Duodenal mucosa (tissue), 2 donors: ENCODE data around the gene FOXF2.
"Not testable (repeated sequence)": the region's sequence is repeated elsewhere in the genome, so short reads cannot be mapped to it uniquely, and the experiment has no call there.

Experiments used
- H3K27ac ChIP-seq: one replicate; pipeline ENCODE4 v1.7.0; 2013; ENCODE audit warnings: low read depth, low read length
- H3K27me3 ChIP-seq, 2 donors: one replicate each; pipeline ENCODE4 v1.7.0; 2013; ENCODE audit warnings: low read length in 2 of 2, control low read depth in 1 of 2; ENCODE audit not compliant: insufficient read depth in 2 of 2, control insufficient read depth in 1 of 2
- H3K36me3 ChIP-seq, 2 donors: one replicate each; pipeline ENCODE4 v1.7.0; 2013; ENCODE audit warnings: low read length in 2 of 2, control low read depth in 1 of 2; ENCODE audit not compliant: insufficient read depth in 2 of 2, control insufficient read depth in 1 of 2
- H3K4me1 ChIP-seq, 2 donors: one replicate each; pipeline ENCODE4 v1.7.0; 2013; ENCODE audit warnings: low read length in 2 of 2, control low read depth in 1 of 2; ENCODE audit not compliant: insufficient read depth in 2 of 2, control insufficient read depth in 1 of 2
- H3K4me3 ChIP-seq, 2 donors: one replicate each; pipeline ENCODE4 v1.7.0; 2013; ENCODE audit warnings: low read length in 2 of 2, low read depth in 1 of 2
- H3K9ac ChIP-seq, 2 donors: one replicate each; pipeline ENCODE4 v1.7.0; 2013; ENCODE audit warnings: low read length in 2 of 2, low read depth in 1 of 2
- H3K9me3 ChIP-seq, 2 donors: one replicate each; pipeline ENCODE4 v1.7.0; 2013; ENCODE audit warnings: low read length in 2 of 2, control low read depth in 1 of 2; ENCODE audit not compliant: control insufficient read depth in 1 of 2

The FOXF2 gene

GRCh38 chr6:1389369-1390132 lies at the start of gene FOXF2:
TSS of gene FOXF2 (plus strand) at chr6:1389576. CDS start at chr6:1389948, 372 bp downstream.
- Histone ChIP-seq H3K27ac (peak within 1 kb of the TSS; percentile 50), H3K27me3 (peaks cover 80 to 81% of the 10 kb centered on the region in 2 donors), H3K9ac (peak within 1 kb of the TSS; percentile 18 to 25)

DNA sequence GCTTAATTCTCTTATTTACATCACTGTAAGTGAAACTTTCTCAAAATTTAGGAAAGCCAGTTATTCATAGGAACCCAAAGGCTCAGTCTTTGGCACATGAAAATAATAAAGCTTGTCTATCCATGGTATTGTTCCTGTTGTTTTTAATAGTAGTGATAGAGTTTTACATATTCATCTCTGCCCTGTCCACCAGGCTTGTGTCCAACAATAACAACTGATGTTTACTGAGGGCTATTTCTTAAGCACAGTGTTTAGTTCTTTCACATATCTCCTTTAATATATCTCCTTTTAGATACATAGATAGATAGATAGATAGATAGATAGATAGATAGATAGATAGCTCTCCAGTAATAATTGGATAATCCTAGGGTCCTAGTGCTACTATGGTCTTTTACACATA lies 43.3 kb upstream of the FOXF2 start:
- Histone ChIP-seq H3K9me3 (peaks cover 5 to 8% of the 10 kb centered on the region in 2 donors), H3K36me3 (no peaks in the 10 kb centered on the region), H3K4me1 (no peaks in the 10 kb centered on the region), H3K9ac (no peak overlapping the region), H3K4me3 (no peak overlapping the region), H3K27me3 (peaks cover 0 to 12% of the 10 kb centered on the region in 2 donors), H3K27ac (no peak overlapping the region)

More at GRCh38 chr6:1389369-1390132, at the start of gene FOXF2:
- H3K9me3 ChIP-seq: no peaks in the 10 kb centered on the region
- no peaks in the 10 kb centered on the region for H3K36me3 ChIP-seq
- peak within 1 kb of the TSS; percentile 42 to 66 for H3K4me3 ChIP-seq
- no peaks in the 10 kb centered on the region for H3K4me1 ChIP-seq

DNA sequence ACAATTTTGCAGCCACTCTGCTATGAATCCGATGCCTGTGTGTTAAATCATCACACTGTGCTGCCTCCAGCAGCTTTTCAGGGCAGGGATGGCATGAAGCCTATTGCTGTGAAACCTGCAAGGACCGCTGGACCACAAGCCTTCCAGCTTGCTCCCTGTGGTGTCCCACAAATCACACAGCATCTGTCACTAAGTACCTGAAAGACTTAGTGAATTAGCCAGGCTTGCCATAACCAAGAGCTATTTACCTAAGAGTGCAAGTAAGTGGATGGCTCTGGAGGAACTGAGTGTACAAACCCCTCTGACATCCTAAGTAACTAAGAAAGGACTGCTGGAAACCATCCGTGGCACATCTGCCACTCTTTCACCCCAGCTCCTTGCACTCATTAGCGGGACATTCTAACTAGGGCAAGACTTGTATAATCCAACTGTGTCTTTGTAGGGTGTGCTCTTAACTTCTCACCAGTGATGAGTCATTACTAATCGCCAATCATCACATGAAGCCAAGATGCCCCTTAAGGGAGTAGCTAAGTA lies 42.8 kb upstream of the FOXF2 start:
- H3K9me3 ChIP-seq: peaks cover 5 to 13% of the 10 kb centered on the region in 2 donors
- no peak overlapping the region for H3K9ac ChIP-seq
- H3K27ac ChIP-seq: no peak overlapping the region
- no peaks in the 10 kb centered on the region for H3K36me3 ChIP-seq
- no peak overlapping the region for H3K4me3 ChIP-seq
- H3K4me1 ChIP-seq: no peaks in the 10 kb centered on the region
- H3K27me3 ChIP-seq: peaks cover 0 to 12% of the 10 kb centered on the region in 2 donors

DNA sequence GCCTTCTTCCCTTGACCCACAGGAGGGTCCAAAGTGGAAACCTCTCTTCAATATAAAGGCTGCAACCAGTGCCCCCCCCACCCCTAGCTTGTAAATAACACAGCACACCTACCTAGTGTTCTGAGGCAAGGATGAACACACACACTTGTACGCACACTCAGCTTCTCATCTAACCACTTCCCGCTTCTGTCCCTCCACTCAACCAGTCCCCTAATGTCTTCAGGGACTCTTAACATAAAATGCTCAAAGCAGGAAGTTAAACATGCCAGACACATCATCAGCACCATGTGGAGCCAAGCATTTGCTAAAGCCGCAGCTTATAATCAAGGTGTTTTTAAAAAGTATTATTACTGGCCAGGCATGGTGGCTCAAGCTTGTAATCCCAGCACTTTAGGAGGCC lies 42.2 kb upstream of the FOXF2 start:
- Histone ChIP-seq H3K9me3 (peaks cover 5 to 16% of the 10 kb centered on the region in 2 donors), H3K9ac (no peak overlapping the region)

GRCh38 chr6:1348675-1349074 lies 40.7 kb upstream of the FOXF2 start:
- H3K27me3 ChIP-seq: peaks cover 0 to 12% of the 10 kb centered on the region in 2 donors
- H3K9me3 ChIP-seq: peaks cover 5 to 16% of the 10 kb centered on the region in 2 donors
- no peak overlapping the region for H3K9ac ChIP-seq
- no peak overlapping the region for H3K27ac ChIP-seq
- no peak overlapping the region for H3K4me3 ChIP-seq
- no peaks in the 10 kb centered on the region for H3K36me3 ChIP-seq
- no peaks in the 10 kb centered on the region for H3K4me1 ChIP-seq

More for the DNA sequence above, 42.2 kb upstream of the FOXF2 start:
- peaks cover 0 to 12% of the 10 kb centered on the region in 2 donors for H3K27me3 ChIP-seq
- no peak overlapping the region for H3K27ac ChIP-seq
- H3K4me3 ChIP-seq: no peak overlapping the region
- no peaks in the 10 kb centered on the region for H3K4me1 ChIP-seq
- H3K36me3 ChIP-seq: no peaks in the 10 kb centered on the region

DNA sequence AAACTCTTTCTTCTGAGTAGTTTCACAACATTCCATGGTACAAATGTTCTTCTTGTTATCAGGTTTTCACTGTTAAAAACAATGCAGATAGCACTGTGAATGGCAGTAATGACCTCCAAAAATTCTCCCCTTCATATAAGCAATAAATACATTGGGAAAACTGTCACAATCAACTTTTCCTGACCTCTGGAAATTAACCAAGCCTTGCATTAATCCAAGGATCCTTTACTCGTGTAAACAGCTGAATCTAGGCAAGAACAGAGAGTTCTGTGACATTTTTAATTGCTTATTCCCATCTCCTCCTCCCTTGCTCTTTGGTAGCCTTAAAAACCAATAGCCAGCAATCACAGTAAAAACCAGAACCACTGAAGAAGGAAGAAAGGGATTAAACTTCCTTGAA lies 39.7 kb upstream of the FOXF2 start:
- Histone ChIP-seq H3K9ac (no peak overlapping the region), H3K9me3 (peaks cover 0 to 9% of the 10 kb centered on the region in 2 donors), H3K36me3 (no peaks in the 10 kb centered on the region), H3K27ac (no peak overlapping the region), H3K4me3 (no peak overlapping the region), H3K27me3 (peaks cover 0 to 12% of the 10 kb centered on the region in 2 donors), H3K4me1 (no peaks in the 10 kb centered on the region)

GRCh38 chr6:1351381-1352008 lies 37.9 kb upstream of the FOXF2 start:
- H3K9me3 ChIP-seq: peaks cover 0 to 9% of the 10 kb centered on the region in 2 donors
- no peaks in the 10 kb centered on the region for H3K4me1 ChIP-seq
- peaks cover 0 to 5% of the 10 kb centered on the region in 2 donors for H3K27me3 ChIP-seq
- no peak overlapping the region for H3K27ac ChIP-seq
- H3K9ac ChIP-seq: no peak overlapping the region
- H3K4me3 ChIP-seq: no peak overlapping the region
- H3K36me3 ChIP-seq: no peaks in the 10 kb centered on the region

GRCh38 chr6:1355068-1355467 lies 34.3 kb upstream of the FOXF2 start:
- H3K9ac ChIP-seq, H3K9me3 ChIP-seq, H3K27me3 ChIP-seq, H3K4me3 ChIP-seq, H3K36me3 ChIP-seq, H3K4me1 ChIP-seq, H3K27ac ChIP-seq: not testable (repeated sequence)

- not testable (repeated sequence) for H3K27me3 ChIP-seq, H3K9me3 ChIP-seq, H3K4me3 ChIP-seq, H3K27ac ChIP-seq, H3K36me3 ChIP-seq, H3K9ac ChIP-seq, H3K4me1 ChIP-seq
Measured at GRCh38 chr6:1361717-1362116, 27.7 kb upstream of the FOXF2 start.

DNA sequence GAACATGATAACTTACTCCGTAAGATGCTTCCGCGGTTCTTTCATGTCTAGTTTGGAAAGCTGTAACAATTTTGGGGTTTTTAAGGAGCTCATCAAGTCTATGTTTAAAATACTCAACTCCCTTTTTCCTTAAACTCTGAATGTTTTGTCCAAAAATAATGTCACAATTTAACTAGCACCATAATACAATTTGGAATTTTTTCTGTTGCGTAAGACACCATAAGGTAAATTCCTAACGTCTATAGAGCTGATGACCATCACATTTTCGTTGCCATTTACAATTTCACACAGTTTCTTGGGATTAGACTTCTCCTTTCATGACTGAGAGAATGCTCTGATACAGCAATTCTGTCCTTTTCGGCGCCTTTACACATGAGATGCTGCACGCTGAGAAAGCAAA lies 26.7 kb upstream of the FOXF2 start:
- H3K9ac ChIP-seq: no peak overlapping the region
- H3K27ac ChIP-seq: no peak overlapping the region
- no peaks in the 10 kb centered on the region for H3K36me3 ChIP-seq

More for the DNA sequence above, 26.7 kb upstream of the FOXF2 start:
- no peaks in the 10 kb centered on the region for H3K9me3 ChIP-seq
- H3K27me3 ChIP-seq: peaks cover 3 to 6% of the 10 kb centered on the region in 2 donors
- no peaks in the 10 kb centered on the region for H3K4me1 ChIP-seq
- H3K4me3 ChIP-seq: no peak overlapping the region
